HCT116 (cell line): Measurements from ENCODE around the gene NAPEPLD.

Experiments used
- CEBPB ChIP-seq: IDR thresholded peaks from 2 replicates; pipeline ENCODE4 v1.6.1; 2012; ENCODE audit warnings: low read depth
- EZH2 ChIP-seq: fragments of 200-600 bp; sonication (generic); IDR thresholded peaks from 2 replicates; pipeline ENCODE4 v1.6.1; 2017; ENCODE audit warnings: antibody characterized with exemption, mixed run types
- EZH2phosphoT487 ChIP-seq: fragments of 200-600 bp; IDR thresholded peaks from 2 replicates; pipeline ENCODE4 v1.6.1; 2018; ENCODE audit warnings: antibody characterized with exemption, borderline replicate concordance
- POLR2AphosphoS5 ChIP-seq: IDR thresholded peaks from 2 replicates; pipeline ENCODE4 v1.6.1; 2011; ENCODE audit warnings: mild to moderate bottlenecking, low read depth, low read length, moderate library complexity
- SIN3A ChIP-seq: IDR thresholded peaks from 2 replicates; pipeline ENCODE4 v1.6.1; 2012; ENCODE audit warnings: low read depth
- SRF ChIP-seq: IDR thresholded peaks from 2 replicates; pipeline ENCODE4 v1.6.1; 2012; ENCODE audit warnings: low read depth
- ZFX ChIP-seq: fragments of 450-650 bp; IDR thresholded peaks from 2 replicates; pipeline ENCODE4 v1.6.1; 2017
- TF ChIP-seq, protein P1 (sequence below): IDR thresholded peaks from 2 replicates; pipeline ENCODE4 v1.6.1; 2012; ENCODE audit warnings: low read depth
- TF ChIP-seq, protein P2 (sequence below), 3 experiments: fragments of 200-600 bp in 1 of 3; sonication (generic) in 1 of 3; IDR thresholded peaks in 2 of 3; conservative IDR thresholded peaks in 1 of 3; 2 replicates each; pipeline ENCODE4 v1.5.1; 2012 to 2017; ENCODE audit warnings: low read depth in 2 of 3, low read length in 2 of 3, antibody characterized with exemption in 1 of 3, borderline replicate concordance in 1 of 3, control low read depth in 1 of 3, mild to moderate bottlenecking in 1 of 3, mixed read lengths in 1 of 3, mixed run types in 1 of 3, moderate library complexity in 1 of 3; ENCODE audit not compliant: insufficient read depth in 1 of 3

DNA sequence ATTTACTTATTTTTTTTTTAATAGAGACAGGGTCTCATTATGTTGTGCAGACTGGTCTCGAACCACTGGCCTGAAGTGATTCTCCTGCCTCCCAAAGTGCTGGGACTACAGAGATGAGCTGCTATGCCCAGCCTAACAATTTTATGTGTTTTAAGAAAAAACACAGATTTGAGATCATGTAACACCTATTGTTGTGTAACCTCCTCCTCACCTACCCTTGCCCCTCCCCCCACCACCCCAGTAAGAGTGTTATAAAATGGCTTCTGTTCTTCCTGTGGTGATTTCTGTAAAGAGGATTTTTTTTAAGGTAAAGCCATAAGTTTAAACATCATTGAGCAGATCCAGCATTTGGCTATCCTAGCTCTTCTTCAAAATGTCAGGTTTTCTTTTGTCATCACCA is 66.4 kb downstream of the NAPEPLD start:
- no peak for TF ChIP-seq EZH2
- TF ChIP-seq, protein P1, sequence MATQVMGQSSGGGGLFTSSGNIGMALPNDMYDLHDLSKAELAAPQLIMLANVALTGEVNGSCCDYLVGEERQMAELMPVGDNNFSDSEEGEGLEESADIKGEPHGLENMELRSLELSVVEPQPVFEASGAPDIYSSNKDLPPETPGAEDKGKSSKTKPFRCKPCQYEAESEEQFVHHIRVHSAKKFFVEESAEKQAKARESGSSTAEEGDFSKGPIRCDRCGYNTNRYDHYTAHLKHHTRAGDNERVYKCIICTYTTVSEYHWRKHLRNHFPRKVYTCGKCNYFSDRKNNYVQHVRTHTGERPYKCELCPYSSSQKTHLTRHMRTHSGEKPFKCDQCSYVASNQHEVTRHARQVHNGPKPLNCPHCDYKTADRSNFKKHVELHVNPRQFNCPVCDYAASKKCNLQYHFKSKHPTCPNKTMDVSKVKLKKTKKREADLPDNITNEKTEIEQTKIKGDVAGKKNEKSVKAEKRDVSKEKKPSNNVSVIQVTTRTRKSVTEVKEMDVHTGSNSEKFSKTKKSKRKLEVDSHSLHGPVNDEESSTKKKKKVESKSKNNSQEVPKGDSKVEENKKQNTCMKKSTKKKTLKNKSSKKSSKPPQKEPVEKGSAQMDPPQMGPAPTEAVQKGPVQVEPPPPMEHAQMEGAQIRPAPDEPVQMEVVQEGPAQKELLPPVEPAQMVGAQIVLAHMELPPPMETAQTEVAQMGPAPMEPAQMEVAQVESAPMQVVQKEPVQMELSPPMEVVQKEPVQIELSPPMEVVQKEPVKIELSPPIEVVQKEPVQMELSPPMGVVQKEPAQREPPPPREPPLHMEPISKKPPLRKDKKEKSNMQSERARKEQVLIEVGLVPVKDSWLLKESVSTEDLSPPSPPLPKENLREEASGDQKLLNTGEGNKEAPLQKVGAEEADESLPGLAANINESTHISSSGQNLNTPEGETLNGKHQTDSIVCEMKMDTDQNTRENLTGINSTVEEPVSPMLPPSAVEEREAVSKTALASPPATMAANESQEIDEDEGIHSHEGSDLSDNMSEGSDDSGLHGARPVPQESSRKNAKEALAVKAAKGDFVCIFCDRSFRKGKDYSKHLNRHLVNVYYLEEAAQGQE = no peak
- TF ChIP-seq, protein P2, sequence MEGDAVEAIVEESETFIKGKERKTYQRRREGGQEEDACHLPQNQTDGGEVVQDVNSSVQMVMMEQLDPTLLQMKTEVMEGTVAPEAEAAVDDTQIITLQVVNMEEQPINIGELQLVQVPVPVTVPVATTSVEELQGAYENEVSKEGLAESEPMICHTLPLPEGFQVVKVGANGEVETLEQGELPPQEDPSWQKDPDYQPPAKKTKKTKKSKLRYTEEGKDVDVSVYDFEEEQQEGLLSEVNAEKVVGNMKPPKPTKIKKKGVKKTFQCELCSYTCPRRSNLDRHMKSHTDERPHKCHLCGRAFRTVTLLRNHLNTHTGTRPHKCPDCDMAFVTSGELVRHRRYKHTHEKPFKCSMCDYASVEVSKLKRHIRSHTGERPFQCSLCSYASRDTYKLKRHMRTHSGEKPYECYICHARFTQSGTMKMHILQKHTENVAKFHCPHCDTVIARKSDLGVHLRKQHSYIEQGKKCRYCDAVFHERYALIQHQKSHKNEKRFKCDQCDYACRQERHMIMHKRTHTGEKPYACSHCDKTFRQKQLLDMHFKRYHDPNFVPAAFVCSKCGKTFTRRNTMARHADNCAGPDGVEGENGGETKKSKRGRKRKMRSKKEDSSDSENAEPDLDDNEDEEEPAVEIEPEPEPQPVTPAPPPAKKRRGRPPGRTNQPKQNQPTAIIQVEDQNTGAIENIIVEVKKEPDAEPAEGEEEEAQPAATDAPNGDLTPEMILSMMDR (IDR thresholded peaks at IDR 0.05 in 2 of 3, conservative IDR thresholded peaks at IDR 0.05 in 1 of 3; ENCODE audit: borderline replicate concordance in 1 of 3, insufficient read depth in 1 of 3, low read depth in 2 of 3, low read length in 2 of 3) = no peak
- no peak for TF ChIP-seq SIN3A
- no peak for TF ChIP-seq POLR2AphosphoS5
- TF ChIP-seq SRF = no peak
- TF ChIP-seq CEBPB = no peak
- TF ChIP-seq ZFX = no peak
- TF ChIP-seq EZH2phosphoT487 = no peak
